ENCODE data around the gene TAF9. TPM values are rescaled to one million over a fixed set of nuclear protein-coding genes. Genes with fewer than 3 reads are reported as not detected.

TAF9 gene
- total RNA-seq, 3 donors from 2014 or later (not counting 1 experiment from before 2014, with no cell fraction given), result 38.3 to 53.8 (median 46.6) TPM

Other genes with a start within 250 kb of the TAF9 start
- 1 to 10 TPM; 2.8 to 5.2 (median 4.0) TPM for gene CCNB1, start 202.4 kb downstream of the TAF9 start, total RNA-seq
- gene CENPH, start 179.9 kb downstream of the TAF9 start, total RNA-seq, result 1 to 10 TPM; 5.6 to 6.4 (median 5.6) TPM
- 10 to 100 TPM; 30.6 to 39.5 (median 30.8) TPM for gene CDK7, start 134.6 kb downstream of the TAF9 start, total RNA-seq
- gene CCDC125, start 36.7 kb downstream of the TAF9 start, total RNA-seq, result 10 to 100 TPM in 2 of 3 donors, 1 to 10 TPM in 1; 7.2 to 12.8 (median 12.2) TPM
- 10 to 100 TPM in 1 of 3 donors, 1 to 10 TPM in 2; 5.8 to 10.8 (median 9.7) TPM for gene AK6, start within 50 bp of the TAF9 start, total RNA-seq
- gene RAD17, start 298 bp upstream of the TAF9 start, total RNA-seq, result 10 to 100 TPM; 24.4 to 34.3 (median 24.6) TPM
- gene MARVELD2, start 45.6 kb upstream of the TAF9 start, total RNA-seq, result under 1 TPM in 1 of 3 donors, not detected in 2; 0.50 TPM
- gene OCLN, start 123.3 kb upstream of the TAF9 start, total RNA-seq, result 1 to 10 TPM in 2 of 3 donors, under 1 TPM in 1; 0.68 to 1.8 (median 1.3) TPM
- gene GTF2H2C, start 190.7 kb upstream of the TAF9 start, total RNA-seq, result 10 to 100 TPM; 19.7 to 44.4 (median 35.1) TPM